Measurements from ENCODE around the gene PLSCR2. TPM values are rescaled to one million over a fixed set of nuclear protein-coding genes. Genes with fewer than 3 reads are reported as not detected.

The PLSCR2 gene
- total and polyA plus RNA-seq, 2 donors from 2014 or later, result 1.4 TPM; not detected in 1

- Histone ChIP-seq H3K4me1 (ENCODE audit: control insufficient read depth in 2 of 3, insufficient read depth in 2 of 3, low read depth in 1 of 3, low read length in 3 of 3) (no peaks in the 10 kb centered on the region), H3K9ac (ENCODE audit: low read length in 3 of 3) (no peak overlapping the region), H3K4me3 (ENCODE audit: low read length in 3 of 3) (no peak overlapping the region), H3K36me3 (ENCODE audit: control insufficient read depth in 2 of 3, insufficient read depth in 3 of 3, low read length in 3 of 3) (no peaks in the 10 kb centered on the region), H3K27ac (ENCODE audit: low read depth in 2 of 2, low read length in 2 of 2) (no peak overlapping the region), H3K9me3 (ENCODE audit: control insufficient read depth in 2 of 3, insufficient read depth in 1 of 3, low read length in 3 of 3) (no peaks in the 10 kb centered on the region), H3K27me3 (ENCODE audit: control insufficient read depth, insufficient read depth, low read length) (no peaks in the 10 kb centered on the region)
- DNase-seq (no peak), FAIRE-seq (no peak)
- TF ChIP-seq CTCF (IDR thresholded peaks at IDR 0.05; ENCODE audit: borderline replicate concordance, extremely low read depth, insufficient read depth), result no peak
- intact Hi-C loops (cut with DNase I), result no loop called here
Measured at GRCh38 chr3:146473726-146474125, 4.4 kb upstream of the PLSCR2 start.

GRCh38 chr3:146472611-146473010, 3.2 kb upstream of the PLSCR2 start:
- H3K27ac ChIP-seq (ENCODE audit: low read depth in 2 of 2, low read length in 2 of 2), result no peak overlapping the region
- peaks cover 0 to 4% (median 0%) of the 10 kb centered on the region in 3 donors for H3K4me1 ChIP-seq (ENCODE audit: control insufficient read depth in 2 of 3, insufficient read depth in 2 of 3, low read depth in 1 of 3, low read length in 3 of 3)
- FAIRE-seq (no peak), DNase-seq (no peak)
- no peak overlapping the region for H3K9ac ChIP-seq (ENCODE audit: low read length in 3 of 3)
- H3K4me3 ChIP-seq (ENCODE audit: low read length in 3 of 3), result no peak overlapping the region
- no peak for TF ChIP-seq CTCF (IDR thresholded peaks at IDR 0.05; ENCODE audit: borderline replicate concordance, extremely low read depth, insufficient read depth)
- H3K9me3 ChIP-seq (ENCODE audit: control insufficient read depth in 2 of 3, insufficient read depth in 1 of 3, low read length in 3 of 3), result no peaks in the 10 kb centered on the region
- intact Hi-C loops (cut with DNase I), result no loop called here
- H3K36me3 ChIP-seq (ENCODE audit: control insufficient read depth in 2 of 3, insufficient read depth in 3 of 3, low read length in 3 of 3), result no peaks in the 10 kb centered on the region
- no peaks in the 10 kb centered on the region for H3K27me3 ChIP-seq (ENCODE audit: control insufficient read depth, insufficient read depth, low read length)

DNA sequence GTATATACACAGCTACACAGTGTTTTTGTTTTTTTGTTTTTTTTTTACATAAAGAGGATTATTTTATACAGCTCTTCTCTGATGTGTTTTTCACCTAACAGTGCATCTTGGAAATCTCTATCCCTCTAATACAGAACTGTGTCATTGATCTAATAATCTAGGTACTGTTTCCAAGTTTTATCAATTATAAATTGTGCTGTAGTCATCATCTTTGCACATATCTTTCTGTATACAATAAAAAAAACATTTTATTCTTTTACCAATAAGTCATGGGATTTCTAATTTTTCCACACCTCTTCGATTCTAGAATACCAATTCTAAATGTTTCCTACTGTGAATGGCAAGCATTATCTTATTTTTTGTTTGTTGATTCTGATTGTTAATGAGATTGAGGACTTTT, 1.7 kb upstream of the PLSCR2 start:
- Histone ChIP-seq H3K27ac (ENCODE audit: low read depth in 2 of 2, low read length in 2 of 2) (no peak overlapping the region), H3K36me3 (ENCODE audit: control insufficient read depth in 2 of 3, insufficient read depth in 3 of 3, low read length in 3 of 3) (no peaks in the 10 kb centered on the region), H3K9me3 (ENCODE audit: control insufficient read depth in 2 of 3, insufficient read depth in 1 of 3, low read length in 3 of 3) (no peaks in the 10 kb centered on the region), H3K9ac (ENCODE audit: low read length in 3 of 3) (no peak overlapping the region), H3K4me3 (ENCODE audit: low read length in 3 of 3) (no peak overlapping the region), H3K27me3 (ENCODE audit: control insufficient read depth, insufficient read depth, low read length) (no peaks in the 10 kb centered on the region), H3K4me1 (ENCODE audit: control insufficient read depth in 2 of 3, insufficient read depth in 2 of 3, low read depth in 1 of 3, low read length in 3 of 3) (peaks cover 0 to 4% (median 0%) of the 10 kb centered on the region in 3 donors)
- TF ChIP-seq CTCF (IDR thresholded peaks at IDR 0.05; ENCODE audit: borderline replicate concordance, extremely low read depth, insufficient read depth), result no peak
- DNase-seq (no peak), FAIRE-seq (no peak)
- intact Hi-C loops (cut with DNase I), result no loop called here

- no peaks in the 10 kb centered on the region for H3K27me3 ChIP-seq (ENCODE audit: control insufficient read depth, insufficient read depth, low read length)
- H3K4me3 ChIP-seq (ENCODE audit: low read length in 3 of 3), result no peak overlapping the region
- no peak overlapping the region for H3K27ac ChIP-seq (ENCODE audit: low read depth in 2 of 2, low read length in 2 of 2)
- no peaks in the 10 kb centered on the region for H3K36me3 ChIP-seq (ENCODE audit: control insufficient read depth in 2 of 3, insufficient read depth in 3 of 3, low read length in 3 of 3)
- no peak for FAIRE-seq
- no peak for TF ChIP-seq CTCF (IDR thresholded peaks at IDR 0.05; ENCODE audit: borderline replicate concordance, extremely low read depth, insufficient read depth)
- no peak for DNase-seq
- intact Hi-C loops (cut with DNase I), result no loop called here
- H3K4me1 ChIP-seq (ENCODE audit: control insufficient read depth in 2 of 3, insufficient read depth in 2 of 3, low read depth in 1 of 3, low read length in 3 of 3), result peaks cover 0 to 4% (median 0%) of the 10 kb centered on the region in 3 donors
- H3K9ac ChIP-seq (ENCODE audit: low read length in 3 of 3), result peak overlapping the region in 1 of 3 donors; percentile 68
- no peaks in the 10 kb centered on the region for H3K9me3 ChIP-seq (ENCODE audit: control insufficient read depth in 2 of 3, insufficient read depth in 1 of 3, low read length in 3 of 3)
Measured at GRCh38 chr3:146470425-146470990, 1.1 kb upstream of the PLSCR2 start.
